HepG2 (cell line): Measurements from ENCODE around the gene CFAP97. TPM values are rescaled to one million over a fixed set of nuclear protein-coding genes. Genes with fewer than 3 reads are reported as not detected.

Experiments
- AGO2 ChIP-seq: fragments of 200-400 bp; formaldehyde crosslinking; optimal IDR thresholded peaks from 2 replicates; pipeline ENCODE3; 2017; ENCODE audit warnings: mild to moderate bottlenecking, low read depth, low read length, moderate library complexity
- EHMT2 ChIP-seq: fragments of 200-600 bp; sonication (generic); IDR thresholded peaks from 2 replicates; pipeline ENCODE4 v1.7.0; 2017; ENCODE audit warnings: antibody characterized with exemption, low read depth, low read length, borderline replicate concordance
- ERF ChIP-seq: IDR thresholded peaks from 2 replicates; pipeline ENCODE4 v1.6.1; 2018; ENCODE audit warnings: missing biosample characterization, missing genetic modification reagents
- FOXP1 ChIP-seq, 2 experiments: fragments of 450-650 bp in 1 of 2; IDR thresholded peaks; 2 replicates each; pipeline ENCODE4 v1.6.1; 2017 to 2018; ENCODE audit warnings: antibody characterized with exemption in 1 of 2
- GTF2F1 ChIP-seq: fragments of 150-350 bp; IDR thresholded peaks from 2 replicates; pipeline ENCODE4 v1.6.1; 2014; ENCODE audit warnings: low read length
- HOXA7 ChIP-seq: sonication (generic); formaldehyde crosslinking; IDR thresholded peaks from 2 replicates; pipeline ENCODE4 v1.8.1; 2022; ENCODE audit warnings: mild to moderate bottlenecking, missing genetic modification reagents, moderate library complexity
- MBD4 ChIP-seq: IDR thresholded peaks from 2 replicates; pipeline ENCODE4 v1.6.1; 2012; ENCODE audit warnings: low read length, inconsistent platforms, borderline replicate concordance
- NCOA1 ChIP-seq: sonication (generic); formaldehyde crosslinking; IDR thresholded peaks from 2 replicates; pipeline ENCODE4 v1.9.0; 2021; ENCODE audit warnings: missing genetic modification reagents
- NFYC ChIP-seq: IDR thresholded peaks from 2 replicates; pipeline ENCODE4 v1.6.1; 2016; ENCODE audit warnings: missing genetic modification reagents, missing compliant biosample characterization
- NR2F2 ChIP-seq: IDR thresholded peaks from 2 replicates; pipeline ENCODE4 v1.6.1; 2012; ENCODE audit warnings: low read depth, inconsistent platforms, borderline replicate concordance
- POLR2G ChIP-seq: fragments of 200-400 bp; formaldehyde crosslinking; IDR thresholded peaks from 2 replicates; pipeline ENCODE4 v1.6.1; 2018; ENCODE audit warnings: mild to moderate bottlenecking, low read depth, low read length, moderate library complexity
- PPARG ChIP-seq: conservative IDR thresholded peaks from 2 replicates; pipeline ENCODE4 v1.6.1; 2016; ENCODE audit warnings: missing biosample characterization, missing genetic modification reagents
- PREB ChIP-seq: sonication (generic); formaldehyde crosslinking; IDR thresholded peaks from 2 replicates; pipeline ENCODE4 v1.4.0; 2020; ENCODE audit warnings: missing genetic modification reagents
- RNF2 ChIP-seq: fragments of 450-650 bp; conservative IDR thresholded peaks from 2 replicates; pipeline ENCODE4 v1.6.1; 2016; ENCODE audit warnings: low read depth
- TOPORS ChIP-seq: sonication (generic); formaldehyde crosslinking; IDR thresholded peaks from 2 replicates; pipeline ENCODE4 v1.8.0; 2023; ENCODE audit warnings: mild to moderate bottlenecking, missing genetic modification reagents
- ZBTB21 ChIP-seq: sonication (generic); formaldehyde crosslinking; IDR thresholded peaks from 2 replicates; pipeline ENCODE4 v1.4.0; 2020; ENCODE audit warnings: missing genetic modification reagents
- ZFP1 ChIP-seq: IDR thresholded peaks from 2 replicates; pipeline ENCODE4 v1.6.1; 2016
- ZFX ChIP-seq: sonication (generic); formaldehyde crosslinking; IDR thresholded peaks from 2 replicates; pipeline ENCODE4 v1.4.0; 2020; ENCODE audit warnings: mild to moderate bottlenecking, low read depth, missing genetic modification reagents, moderate library complexity
- ZNF234 ChIP-seq: sonication (generic); formaldehyde crosslinking; conservative IDR thresholded peaks from 2 replicates; pipeline ENCODE4 v1.5.1; 2020; ENCODE audit warnings: mild to moderate bottlenecking, missing genetic modification reagents
- ZNF253 ChIP-seq: sonication (generic); formaldehyde crosslinking; IDR thresholded peaks from 2 replicates; pipeline ENCODE4 v1.8.0; 2022; ENCODE audit warnings: mild to moderate bottlenecking, missing genetic modification reagents, borderline replicate concordance
- ZNF530 ChIP-seq: sonication (generic); formaldehyde crosslinking; IDR thresholded peaks from 2 replicates; pipeline ENCODE4 v1.5.0; 2020; ENCODE audit warnings: low read depth, mild to moderate bottlenecking, missing genetic modification reagents
- ZNF556 ChIP-seq: sonication (generic); formaldehyde crosslinking; IDR thresholded peaks from 2 replicates; pipeline ENCODE4 v1.4.0; 2020; ENCODE audit warnings: mild to moderate bottlenecking, missing genetic modification reagents, borderline replicate concordance
- ZNF614 ChIP-seq: IDR thresholded peaks from 2 replicates; pipeline ENCODE4 v1.6.1; 2018; ENCODE audit warnings: missing biosample characterization, missing genetic modification reagents, inconsistent platforms, borderline replicate concordance
- ZNF83 ChIP-seq: sonication (generic); formaldehyde crosslinking; IDR thresholded peaks from 2 replicates; pipeline ENCODE4 v1.4.0; 2020; ENCODE audit warnings: missing genetic modification reagents, mild to moderate bottlenecking, borderline replicate concordance
- ZSCAN21 ChIP-seq: sonication (generic); formaldehyde crosslinking; IDR thresholded peaks from 2 replicates; pipeline ENCODE4 v1.8.0; 2022; ENCODE audit warnings: mild to moderate bottlenecking, missing genetic modification reagents, moderate library complexity, borderline replicate concordance
- ZSCAN9 ChIP-seq: IDR thresholded peaks from 2 replicates; pipeline ENCODE4 v1.6.1; 2016; ENCODE audit warnings: borderline replicate concordance
- polyA plus RNA-seq, 8 experiments: library from polyadenylated mRNA; depleted of rRNA in 3 of 8; stranded (reverse) in 7 of 8; unstranded in 1 of 8; fragments of >200 nt; fragmentation: Illumina TruSeq in 4 of 8; extraction: Trizol in 4 of 8; gene quantifications; 2 replicates each; pipeline versions ENCODE4 v1.2.1 to v1.2.3, GENCODE V29; 2011 to 2016; ENCODE audit warnings: low read depth in 4 of 8, missing spikeins in 1 of 8, mixed read lengths in 1 of 8; ENCODE audit not compliant: insufficient read depth in 1 of 8
- total RNA-seq, 5 experiments: library from RNA; depleted of rRNA; stranded (reverse); fragments of >200 nt; fragmentation: Illumina TruSeq; extraction: Trizol; gene quantifications; 2 replicates each; pipeline ENCODE4 v1.2.3, GENCODE V29; 2016; ENCODE audit warnings: low read depth in 1 of 5
- TF ChIP-seq, protein P1 (sequence below): sonication (generic); formaldehyde crosslinking; IDR thresholded peaks from 2 replicates; pipeline ENCODE4 v1.5.0; 2020; ENCODE audit warnings: mild to moderate bottlenecking, missing genetic modification reagents, borderline replicate concordance

Gene CFAP97
- total and polyA plus RNA-seq, 2 of the 13 experiments (the other 11 are each of a cell fraction or from before 2014, with no cell fraction given): 32.1 to 44.4 TPM

DNA sequence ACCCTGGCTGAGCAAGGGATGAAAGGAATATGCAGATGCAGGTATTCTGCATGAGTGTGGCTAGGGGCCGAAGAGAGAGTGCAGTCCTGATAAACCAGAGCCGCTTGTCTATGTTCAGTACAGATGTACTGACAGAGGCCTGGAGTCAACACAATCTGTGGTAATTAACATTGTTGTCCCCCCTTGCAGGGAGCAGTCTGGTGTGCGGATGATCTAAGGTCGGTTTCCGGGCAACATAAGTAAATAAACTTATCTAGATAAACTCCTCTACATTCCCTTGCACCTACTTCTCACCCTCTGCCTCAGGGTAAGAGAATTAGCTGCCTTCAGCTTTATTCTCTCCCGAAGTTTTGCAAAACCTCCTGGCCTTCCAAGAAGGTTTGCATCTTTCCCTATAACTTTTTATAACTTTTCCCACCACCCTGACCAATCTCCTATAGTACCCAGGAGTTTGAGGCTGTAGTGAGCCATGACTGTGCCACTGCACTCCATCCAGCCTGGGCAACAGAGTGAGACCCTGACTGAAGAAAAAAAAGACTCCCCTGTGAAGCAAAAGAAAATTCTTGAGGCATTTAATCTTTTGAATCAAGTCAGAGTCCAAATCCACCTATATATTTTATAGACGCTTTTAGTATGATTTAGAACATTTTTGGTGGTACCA, 32.2 kb upstream of the CFAP97 start (continued):
- TF ChIP-seq ERF (CRISPR knock-in tag) (peak; percentile 46; the same call in 1 of the 2 replicates), PREB (CRISPR knock-in tag) (no peak), RNF2 (no peak), GTF2F1 (no peak), ZNF83 (CRISPR knock-in tag) (no peak), ZNF556 (CRISPR knock-in tag) (no peak), POLR2G (no peak), ZSCAN9 (no peak), ZNF530 (CRISPR knock-in tag) (no peak), HOXA7 (CRISPR knock-in tag) (no peak), TOPORS (no peak), EHMT2 (no peak), ZNF234 (CRISPR knock-in tag) (no peak), ZFX (peak; percentile 57; the same call in 1 of the 2 replicates), FOXP1 (IDR thresholded peaks at IDR 0.05) (peak; percentile 90), FOXP1 (CRISPR knock-in tag; IDR thresholded peaks at IDR 0.05) (peak; percentile 88), ZNF614 (CRISPR knock-in tag) (no peak), ZFP1 (no peak), ZNF253 (CRISPR knock-in tag) (no peak), MBD4 (no peak), PPARG (CRISPR knock-in tag) (peak; percentile 53; the same call in 1 of the 2 replicates), NCOA1 (CRISPR knock-in tag) (no peak), NR2F2 (no peak), ZSCAN21 (CRISPR knock-in tag) (no peak), AGO2 (no peak), NFYC (no peak), ZBTB21 (CRISPR knock-in tag) (no peak)
- TF ChIP-seq, protein P1, sequence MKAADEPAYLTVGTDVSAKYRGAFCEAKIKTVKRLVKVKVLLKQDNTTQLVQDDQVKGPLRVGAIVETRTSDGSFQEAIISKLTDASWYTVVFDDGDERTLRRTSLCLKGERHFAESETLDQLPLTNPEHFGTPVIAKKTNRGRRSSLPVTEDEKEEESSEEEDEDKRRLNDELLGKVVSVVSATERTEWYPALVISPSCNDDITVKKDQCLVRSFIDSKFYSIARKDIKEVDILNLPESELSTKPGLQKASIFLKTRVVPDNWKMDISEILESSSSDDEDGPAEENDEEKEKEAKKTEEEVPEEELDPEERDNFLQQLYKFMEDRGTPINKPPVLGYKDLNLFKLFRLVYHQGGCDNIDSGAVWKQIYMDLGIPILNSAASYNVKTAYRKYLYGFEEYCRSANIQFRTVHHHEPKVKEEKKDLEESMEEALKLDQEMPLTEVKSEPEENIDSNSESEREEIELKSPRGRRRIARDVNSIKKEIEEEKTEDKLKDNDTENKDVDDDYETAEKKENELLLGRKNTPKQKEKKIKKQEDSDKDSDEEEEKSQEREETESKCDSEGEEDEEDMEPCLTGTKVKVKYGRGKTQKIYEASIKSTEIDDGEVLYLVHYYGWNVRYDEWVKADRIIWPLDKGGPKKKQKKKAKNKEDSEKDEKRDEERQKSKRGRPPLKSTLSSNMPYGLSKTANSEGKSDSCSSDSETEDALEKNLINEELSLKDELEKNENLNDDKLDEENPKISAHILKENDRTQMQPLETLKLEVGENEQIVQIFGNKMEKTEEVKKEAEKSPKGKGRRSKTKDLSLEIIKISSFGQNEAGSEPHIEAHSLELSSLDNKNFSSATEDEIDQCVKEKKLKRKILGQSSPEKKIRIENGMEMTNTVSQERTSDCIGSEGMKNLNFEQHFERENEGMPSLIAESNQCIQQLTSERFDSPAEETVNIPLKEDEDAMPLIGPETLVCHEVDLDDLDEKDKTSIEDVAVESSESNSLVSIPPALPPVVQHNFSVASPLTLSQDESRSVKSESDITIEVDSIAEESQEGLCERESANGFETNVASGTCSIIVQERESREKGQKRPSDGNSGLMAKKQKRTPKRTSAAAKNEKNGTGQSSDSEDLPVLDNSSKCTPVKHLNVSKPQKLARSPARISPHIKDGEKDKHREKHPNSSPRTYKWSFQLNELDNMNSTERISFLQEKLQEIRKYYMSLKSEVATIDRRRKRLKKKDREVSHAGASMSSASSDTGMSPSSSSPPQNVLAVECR (CRISPR knock-in tag): peak; percentile 45; the same call in 1 of the 2 replicates
